ENCODE data around the gene CCSER1.

DNA sequence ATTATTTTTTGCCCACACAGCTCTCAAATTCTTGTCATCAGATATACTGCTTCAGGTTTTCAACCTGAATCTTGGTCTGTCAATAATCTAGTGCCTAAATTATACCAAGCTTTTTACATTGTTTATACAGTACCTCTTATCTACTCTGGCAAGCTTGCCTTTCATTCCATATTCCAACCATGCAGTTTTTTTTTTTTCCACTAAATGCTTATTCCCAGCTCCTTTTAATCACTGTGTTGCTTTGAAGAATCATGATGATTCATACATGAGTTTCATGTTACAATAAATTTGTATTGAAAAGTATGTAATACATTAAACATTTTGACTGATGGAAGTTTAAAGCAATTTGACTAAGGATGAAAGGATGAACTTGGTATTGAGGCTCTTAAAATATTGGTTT, 949.0 kb downstream of the CCSER1 start:
- TF ChIP-seq, protein P1, sequence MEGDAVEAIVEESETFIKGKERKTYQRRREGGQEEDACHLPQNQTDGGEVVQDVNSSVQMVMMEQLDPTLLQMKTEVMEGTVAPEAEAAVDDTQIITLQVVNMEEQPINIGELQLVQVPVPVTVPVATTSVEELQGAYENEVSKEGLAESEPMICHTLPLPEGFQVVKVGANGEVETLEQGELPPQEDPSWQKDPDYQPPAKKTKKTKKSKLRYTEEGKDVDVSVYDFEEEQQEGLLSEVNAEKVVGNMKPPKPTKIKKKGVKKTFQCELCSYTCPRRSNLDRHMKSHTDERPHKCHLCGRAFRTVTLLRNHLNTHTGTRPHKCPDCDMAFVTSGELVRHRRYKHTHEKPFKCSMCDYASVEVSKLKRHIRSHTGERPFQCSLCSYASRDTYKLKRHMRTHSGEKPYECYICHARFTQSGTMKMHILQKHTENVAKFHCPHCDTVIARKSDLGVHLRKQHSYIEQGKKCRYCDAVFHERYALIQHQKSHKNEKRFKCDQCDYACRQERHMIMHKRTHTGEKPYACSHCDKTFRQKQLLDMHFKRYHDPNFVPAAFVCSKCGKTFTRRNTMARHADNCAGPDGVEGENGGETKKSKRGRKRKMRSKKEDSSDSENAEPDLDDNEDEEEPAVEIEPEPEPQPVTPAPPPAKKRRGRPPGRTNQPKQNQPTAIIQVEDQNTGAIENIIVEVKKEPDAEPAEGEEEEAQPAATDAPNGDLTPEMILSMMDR (IDR thresholded peaks at IDR 0.05 in 8 of 11, conservative IDR thresholded peaks at IDR 0.05 in 3 of 11): no peak
- TF ChIP-seq POLR2A (IDR thresholded peaks at IDR 0.05): no peak
